ENCODE results near the gene PMEL.

DNA sequence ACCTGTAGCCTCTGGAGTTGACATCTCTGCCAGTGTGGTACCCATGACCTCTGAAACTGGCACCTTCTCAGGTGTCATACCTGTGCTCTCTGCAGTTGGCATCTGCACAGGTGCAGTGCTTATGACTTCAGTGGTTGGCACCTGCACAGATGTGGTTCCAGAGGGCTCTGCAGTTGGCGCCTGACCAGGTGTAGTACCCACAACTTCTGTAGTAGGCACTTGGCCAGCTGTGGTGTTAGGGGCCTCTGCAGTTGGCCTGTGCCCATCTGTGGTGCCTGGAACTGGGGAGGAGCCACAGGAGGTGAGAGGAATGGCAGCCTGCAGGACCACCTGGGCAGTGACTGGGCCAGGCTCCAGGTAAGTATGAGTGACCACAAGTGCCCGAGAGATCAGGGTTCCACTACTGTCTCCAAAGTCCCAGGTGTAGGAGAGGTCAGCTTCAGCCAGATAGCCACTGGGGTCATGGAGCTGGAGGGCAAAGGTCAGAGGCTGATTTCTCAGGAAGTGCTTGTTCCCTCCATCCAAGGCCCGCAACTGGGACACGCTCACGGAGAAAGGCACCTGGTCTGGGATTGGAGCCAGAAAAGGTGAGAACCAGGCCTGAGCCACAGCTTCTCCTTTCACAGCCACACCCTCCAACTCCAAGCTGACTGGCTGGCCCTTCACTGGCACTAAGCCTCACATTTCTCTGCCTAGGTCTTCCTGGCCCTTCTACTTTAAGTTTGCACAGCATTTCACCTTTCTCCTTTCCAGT, 8.6 kb downstream of the PMEL start:
- no peak for TF ChIP-seq EZH2 (IDR thresholded peaks at IDR 0.05; ENCODE audit: low read length)
- TF ChIP-seq, protein P1, sequence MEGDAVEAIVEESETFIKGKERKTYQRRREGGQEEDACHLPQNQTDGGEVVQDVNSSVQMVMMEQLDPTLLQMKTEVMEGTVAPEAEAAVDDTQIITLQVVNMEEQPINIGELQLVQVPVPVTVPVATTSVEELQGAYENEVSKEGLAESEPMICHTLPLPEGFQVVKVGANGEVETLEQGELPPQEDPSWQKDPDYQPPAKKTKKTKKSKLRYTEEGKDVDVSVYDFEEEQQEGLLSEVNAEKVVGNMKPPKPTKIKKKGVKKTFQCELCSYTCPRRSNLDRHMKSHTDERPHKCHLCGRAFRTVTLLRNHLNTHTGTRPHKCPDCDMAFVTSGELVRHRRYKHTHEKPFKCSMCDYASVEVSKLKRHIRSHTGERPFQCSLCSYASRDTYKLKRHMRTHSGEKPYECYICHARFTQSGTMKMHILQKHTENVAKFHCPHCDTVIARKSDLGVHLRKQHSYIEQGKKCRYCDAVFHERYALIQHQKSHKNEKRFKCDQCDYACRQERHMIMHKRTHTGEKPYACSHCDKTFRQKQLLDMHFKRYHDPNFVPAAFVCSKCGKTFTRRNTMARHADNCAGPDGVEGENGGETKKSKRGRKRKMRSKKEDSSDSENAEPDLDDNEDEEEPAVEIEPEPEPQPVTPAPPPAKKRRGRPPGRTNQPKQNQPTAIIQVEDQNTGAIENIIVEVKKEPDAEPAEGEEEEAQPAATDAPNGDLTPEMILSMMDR (optimal IDR thresholded peaks at IDR 0.05 in 1 of 3, IDR thresholded peaks at IDR 0.05 in 1 of 3, conservative IDR thresholded peaks at IDR 0.05 in 1 of 3; ENCODE audit: extremely low read depth in 1 of 3, insufficient read depth in 2 of 3, low read length in 3 of 3) = no peak

All from keratinocyte (primary cell).